OCI-LY7 (cell line): ENCODE data around the gene IKBIP. TPM values are rescaled to one million over a fixed set of nuclear protein-coding genes. Genes with fewer than 3 reads are reported as not detected.

Experiments
- BruUV-seq: library from RNA; stranded (reverse); fragments of 400-500 nt; replicated peaks from 2 replicates; lab custom pipeline; 2021; lab: Mats Ljungman, UMichigan
- CTCF ChIA-PET: fragments of 300-600 bp; sonication (Branson Sonifier 250); formaldehyde crosslinking; loops from one replicate; lab custom pipeline; 2022; ENCODE audit warnings: antibody characterized with exemption; ENCODE audit not compliant: unreplicated experiment; lab: Charles Lee
- POLR2A ChIA-PET: fragments of 300-600 bp; sonication (Branson Sonifier 250); formaldehyde crosslinking; loops from one replicate; lab custom pipeline; 2022; ENCODE audit warnings: antibody characterized with exemption; lab: Charles Lee
- DNase-seq: peaks from one replicate; pipeline ENCODE4 v3.0.0-alpha.2; 2015; ENCODE audit warnings: low spot score
- H2AFZ ChIP-seq: fragments of 200-600 bp; sonication (generic), shearing (Covaris generic); 2 replicates; pipeline ENCODE4 v1.6.1; 2014; ENCODE audit warnings: mild to moderate bottlenecking, antibody characterized with exemption, low read length, moderate library complexity
- H3K27ac ChIP-seq: fragments of 200-600 bp; sonication (generic); 2 replicates; pipeline ENCODE4 v1.5.1; 2014; ENCODE audit warnings: mixed run types, low read depth, mild to moderate bottlenecking, moderate library complexity, low read length, inconsistent platforms; ENCODE audit not compliant: poor library complexity, severe bottlenecking
- H3K36me3 ChIP-seq: fragments of 200-600 bp; sonication (generic); 2 replicates; pipeline ENCODE4 v1.6.1; 2014; ENCODE audit warnings: mild to moderate bottlenecking, antibody characterized with exemption, low read length, moderate library complexity, mixed read lengths; ENCODE audit not compliant: insufficient read depth
- H3K4me1 ChIP-seq: fragments of 200-600 bp; sonication (generic); 2 replicates; pipeline ENCODE4 v1.5.1; 2014; ENCODE audit warnings: mild to moderate bottlenecking, low read length; ENCODE audit not compliant: insufficient read depth, poor library complexity, severe bottlenecking
- H3K4me2 ChIP-seq: fragments of 200-600 bp; sonication (generic); 2 replicates; pipeline ENCODE4 v1.6.1; 2014; ENCODE audit warnings: mild to moderate bottlenecking, low read length
- H3K4me3 ChIP-seq: fragments of 200-600 bp; sonication (generic); 2 replicates; pipeline ENCODE4 v1.5.1; 2014; ENCODE audit warnings: mild to moderate bottlenecking, low read depth, low read length; ENCODE audit not compliant: poor library complexity, severe bottlenecking
- H3K79me2 ChIP-seq: fragments of 200-600 bp; sonication (generic); 2 replicates; pipeline ENCODE4 v1.6.1; 2016; ENCODE audit warnings: low read depth, mild to moderate bottlenecking, low read length, moderate library complexity, mixed read lengths; ENCODE audit not compliant: insufficient read depth
- H3K9me2 ChIP-seq: fragments of 200-600 bp; sonication (generic); 2 replicates; pipeline ENCODE4 v1.6.1; 2016; ENCODE audit warnings: mild to moderate bottlenecking, low read length, mixed read lengths; ENCODE audit not compliant: insufficient read depth
- H3K9me3 ChIP-seq: fragments of 200-600 bp; sonication (generic); 2 replicates; pipeline ENCODE4 v1.6.1; 2014; ENCODE audit warnings: mild to moderate bottlenecking, mixed run types, low read length, mixed read lengths
- H4K20me1 ChIP-seq: fragments of 200-600 bp; sonication (generic); 2 replicates; pipeline ENCODE4 v1.6.1; 2014; ENCODE audit warnings: mild to moderate bottlenecking, antibody characterized with exemption, low read length, moderate library complexity, mixed read lengths; ENCODE audit not compliant: insufficient read depth
- CTCF ChIP-seq: fragments of 200-600 bp; sonication (generic); conservative IDR thresholded peaks from 2 replicates; pipeline ENCODE4 v1.5.1; 2014; ENCODE audit warnings: mild to moderate bottlenecking, antibody characterized with exemption, low read length, moderate library complexity, mixed read lengths
- EZH2phosphoT487 ChIP-seq: fragments of 200-600 bp; sonication (generic); IDR thresholded peaks from 2 replicates; pipeline ENCODE4 v1.6.1; 2018; ENCODE audit warnings: low read depth, borderline replicate concordance, mild to moderate bottlenecking, mixed run types, antibody characterized with exemption, low read length, moderate library complexity, mixed read lengths
- intact Hi-C: fragments of 100-400 bp; cut with micrococcal nuclease; formaldehyde crosslinking; loops from one replicate; pipeline ENCODE4 v1.10.0; 2022; ENCODE audit not compliant: unreplicated experiment
- total RNA-seq, 2 experiments: library from RNA; depleted of rRNA in 1 of 2; stranded (reverse); fragments of >200 nt in 1 of 2; shearing (Covaris generic) in 1 of 2; gene quantifications; 2 replicates each; pipeline ENCODE4 v1.2.3, GENCODE V29; 2014 to 2022

The IKBIP gene
- total RNA-seq, 2 experiments from 2014 or later: 18.3 to 26.6 TPM

- H3K36me3 ChIP-seq: no peaks in the 10 kb centered on the region
- CTCF ChIA-PET: no interaction called here
- H4K20me1 ChIP-seq: no peaks in the 10 kb centered on the region
- H3K27ac ChIP-seq: no peak overlapping the region
- intact Hi-C loops: no loop called here
- no peaks in the 10 kb centered on the region for H3K9me3 ChIP-seq
- BruUV-seq: no TSS peak
- no peak overlapping the region for H3K4me2 ChIP-seq
- no peaks in the 10 kb centered on the region for H3K9me2 ChIP-seq
- no peak for DNase-seq
- no peak overlapping the region for H2AFZ ChIP-seq
- H3K79me2 ChIP-seq: no peaks in the 10 kb centered on the region
- POLR2A ChIA-PET: no interaction called here
- no peak overlapping the region for H3K4me3 ChIP-seq
- TF ChIP-seq EZH2phosphoT487 (no peak), CTCF (no peak)
- H3K4me1 ChIP-seq: peaks cover 3% of the 10 kb centered on the region
Measured at GRCh38 chr12:98582093-98582492, 62.5 kb downstream of the IKBIP start.

- no TSS peak for BruUV-seq
- intact Hi-C loops: no loop called here
- Histone ChIP-seq H3K27ac (no peak overlapping the region), H2AFZ (no peak overlapping the region), H3K9me3 (no peaks in the 10 kb centered on the region), H3K36me3 (no peaks in the 10 kb centered on the region), H4K20me1 (no peaks in the 10 kb centered on the region), H3K9me2 (no peaks in the 10 kb centered on the region), H3K4me3 (no peak overlapping the region), H3K79me2 (no peaks in the 10 kb centered on the region), H3K4me1 (no peaks in the 10 kb centered on the region), H3K4me2 (no peak overlapping the region)
- no peak for TF ChIP-seq CTCF
- TF ChIP-seq EZH2phosphoT487: no peak
- ChIA-PET CTCF (no interaction called here), POLR2A (interaction anchor here (0.6 to 0.9 kb wide), 3 partner anchors 13 to 42 kb away, joined by 3 to 4 read pairs (median 3); partner anchors contain the start of gene SLC25A3)
- DNase-seq: no peak
Measured at GRCh38 chr12:98581101-98581500, 63.5 kb downstream of the IKBIP start.

- TF ChIP-seq EZH2phosphoT487: no peak
- no peak for TF ChIP-seq CTCF
- Histone ChIP-seq H4K20me1 (no peaks in the 10 kb centered on the region), H3K27ac (no peak overlapping the region), H3K4me3 (no peak overlapping the region), H3K9me3 (no peaks in the 10 kb centered on the region), H2AFZ (no peak overlapping the region), H3K4me1 (no peaks in the 10 kb centered on the region), H3K79me2 (no peaks in the 10 kb centered on the region), H3K4me2 (no peak overlapping the region), H3K9me2 (no peaks in the 10 kb centered on the region), H3K36me3 (no peaks in the 10 kb centered on the region)
- DNase-seq: no peak
- BruUV-seq: no TSS peak
- ChIA-PET POLR2A (interaction anchor here (0.6 to 0.9 kb wide), 3 partner anchors 13 to 41 kb away, joined by 3 to 4 read pairs (median 3); partner anchors contain the start of gene SLC25A3), CTCF (no interaction called here)
- intact Hi-C loops: no loop called here
Measured at GRCh38 chr12:98580695-98581094, 63.9 kb downstream of the IKBIP start.
